Measurements from ENCODE around the gene CYP27B1. TPM values are rescaled to one million over a fixed set of nuclear protein-coding genes. Genes with fewer than 3 reads are reported as not detected.

The CYP27B1 gene
- total RNA-seq, 8 experiments from 2014 or later = 0.76 to 3.5 (median 1.6) TPM

GRCh38 chr12:57759360-57759980 lies 7.4 kb downstream of the CYP27B1 start:
- WGBS, 10 experiments = 0 to 100% (median 33%) methylated on average over 1 to 3 of the region's 3 CpGs; no CpG with 5 or more reads in 1 of the 10 experiments
- ATAC-seq (replicated peaks in 6 of 8) = peak in 1 of 8 experiments; percentile 9
- in situ Hi-C loops (cut with MboI; ENCODE audit: low pct_unique_long_range_greater_than_20kb in 2 of 9, low sequenced_read_pairs in 9 of 9, unreplicated experiment in 9 of 9) = no loop called here
- H3K27ac ChIP-seq = no peak overlapping the region
- no peak overlapping the region for H3K4me3 ChIP-seq
- H3K4me1 ChIP-seq (replicated peaks in 1 of 2) = peaks cover 4 to 6% of the 10 kb centered on the region in 2 donors

GRCh38 chr12:57758552-57759359 lies 8.1 kb downstream of the CYP27B1 start:
- in situ Hi-C loops (cut with MboI; ENCODE audit: low pct_unique_long_range_greater_than_20kb in 2 of 9, low sequenced_read_pairs in 9 of 9, unreplicated experiment in 9 of 9) = no loop called here
- no peak for ATAC-seq (replicated peaks in 6 of 8)
- 59 to 100% (median 91%) methylated on average over 1 to 16 of the region's 25 CpGs; no CpG with 5 or more reads in 5 of the 10 experiments for WGBS, 10 experiments
- no peak overlapping the region for H3K27ac ChIP-seq
- peaks cover 11 to 13% of the 10 kb centered on the region in 2 donors for H3K4me1 ChIP-seq (replicated peaks in 1 of 2)
- no peak overlapping the region for H3K4me3 ChIP-seq

GRCh38 chr12:57757771-57758170 lies 9.1 kb downstream of the CYP27B1 start:
- Histone ChIP-seq H3K4me3 (no peak overlapping the region), H3K27ac (no peak overlapping the region), H3K4me1 (replicated peaks in 1 of 2) (peaks cover 19% of the 10 kb centered on the region in 2 donors)
- in situ Hi-C loops (cut with MboI; ENCODE audit: low pct_unique_long_range_greater_than_20kb in 2 of 9, low sequenced_read_pairs in 9 of 9, unreplicated experiment in 9 of 9) = no loop called here
- WGBS, 10 experiments = 57 to 100% (median 94%) methylated on average over 1 to 4 of the region's 4 CpGs; no CpG with 5 or more reads in 3 of the 10 experiments
- no peak for ATAC-seq (replicated peaks in 6 of 8)

GRCh38 chr12:57756406-57757341 lies 10.2 kb downstream of the CYP27B1 start:
- peak overlapping the region; percentile 84 to 98 (median 89) for H3K4me3 ChIP-seq
- in situ Hi-C loops (cut with MboI; ENCODE audit: low pct_unique_long_range_greater_than_20kb in 2 of 9, low sequenced_read_pairs in 9 of 9, unreplicated experiment in 9 of 9) = no loop called here
- no peak for ATAC-seq (replicated peaks in 6 of 8)
- peaks cover 21% of the 10 kb centered on the region in 2 donors for H3K4me1 ChIP-seq (replicated peaks in 1 of 2)
- WGBS, 10 experiments = 8 to 100% (median 45%) methylated on average over 2 to 13 of the region's 22 CpGs; no CpG with 5 or more reads in 1 of the 10 experiments
- no peak overlapping the region for H3K27ac ChIP-seq

GRCh38 chr12:57755454-57756372 lies 11.2 kb downstream of the CYP27B1 start:
- Histone ChIP-seq H3K27ac (peak overlapping the region; percentile 77 to 87), H3K4me3 (peak overlapping the region; percentile 84 to 98 (median 89)), H3K4me1 (replicated peaks in 1 of 2) (peaks cover 24 to 25% of the 10 kb centered on the region in 2 donors)
- 0% methylated on average over 1 to 4 of the region's 76 CpGs; no CpG with 5 or more reads in 6 of the 10 experiments for WGBS, 10 experiments
- in situ Hi-C loops (cut with MboI; ENCODE audit: low pct_unique_long_range_greater_than_20kb in 2 of 9, low sequenced_read_pairs in 9 of 9, unreplicated experiment in 9 of 9) = no loop called here
- ATAC-seq (replicated peaks in 6 of 8) = peak in 5 of 8 experiments; percentile 0 to 3 (median 1)

- Histone ChIP-seq H3K4me3 (peak overlapping the region; percentile 84 to 98 (median 89)), H3K27ac (peak overlapping the region; percentile 77 to 87), H3K4me1 (replicated peaks in 1 of 2) (peaks cover 27% of the 10 kb centered on the region in 2 donors)
- in situ Hi-C loops (cut with MboI; ENCODE audit: low pct_unique_long_range_greater_than_20kb in 2 of 9, low sequenced_read_pairs in 9 of 9, unreplicated experiment in 9 of 9) = no loop called here
- ATAC-seq (replicated peaks in 6 of 8) = peak in 1 of 8 experiments; percentile 0
- no CpG with 5 or more reads among the region's 34 CpGs for WGBS, 10 experiments
These were observed 11.8 kb downstream of the CYP27B1 start for GRCh38 chr12:57755194-57755453.

- H3K4me1 ChIP-seq (replicated peaks in 1 of 2) = peaks cover 27% of the 10 kb centered on the region in 2 donors
- in situ Hi-C loops (cut with MboI; ENCODE audit: low pct_unique_long_range_greater_than_20kb in 2 of 9, low sequenced_read_pairs in 9 of 9, unreplicated experiment in 9 of 9) = no loop called here
- peak within 1 kb of the TSS; percentile 77 to 87 for H3K27ac ChIP-seq
- peak within 1 kb of the TSS; percentile 84 to 98 (median 89) for H3K4me3 ChIP-seq
- 0 to 67% (median 8%) methylated on average over 1 to 3 of the region's 41 CpGs; no CpG with 5 or more reads in 3 of the 10 experiments for WGBS, 10 experiments
- peak in 6 of 8 experiments; percentile 11 to 51 (median 39) for ATAC-seq (replicated peaks in 6 of 8)
These were observed 12.3 kb downstream of the CYP27B1 start, which contains the start of gene MARCHF9 for GRCh38 chr12:57754411-57755193. TSS of gene MARCHF9 (plus strand) at chr12:57755103. CDS start at chr12:57755529, 426 bp downstream.

GRCh38 chr12:57753756-57754337 lies 13.0 kb downstream of the CYP27B1 start:
- whole genome bisulfite sequencing, 10 experiments = 0 to 43% (median 0%) methylated on average over 1 of the region's 1 CpG; no CpG with 5 or more reads in 3 of the 10 experiments

GRCh38 chr12:57752668-57753000 lies 14.2 kb downstream of the CYP27B1 start:
- in situ Hi-C loops (cut with MboI; ENCODE audit: low pct_unique_long_range_greater_than_20kb in 2 of 9, low sequenced_read_pairs in 9 of 9, unreplicated experiment in 9 of 9) = no loop called here
- ATAC-seq (replicated peaks in 6 of 8) = no peak
- Histone ChIP-seq H3K4me3 (peak overlapping the region in 4 of 5 donors; percentile 9 to 22 (median 14)), H3K4me1 (replicated peaks in 1 of 2) (peaks cover 27% of the 10 kb centered on the region in 2 donors), H3K27ac (peak overlapping the region in 1 of 2 donors; percentile 48)
- 0 to 40% (median 1%) methylated on average over 1 to 5 of the region's 5 CpGs; no CpG with 5 or more reads in 2 of the 10 experiments for WGBS, 10 experiments

More at GRCh38 chr12:57753756-57754337, 13.0 kb downstream of the CYP27B1 start:
- Histone ChIP-seq H3K4me1 (replicated peaks in 1 of 2) (peaks cover 27% of the 10 kb centered on the region in 2 donors), H3K4me3 (peak overlapping the region in 4 of 5 donors; percentile 84 to 98 (median 88)), H3K27ac (no peak overlapping the region)
- no peak for ATAC-seq (replicated peaks in 6 of 8)
- in situ Hi-C loops (cut with MboI; ENCODE audit: low pct_unique_long_range_greater_than_20kb in 2 of 9, low sequenced_read_pairs in 9 of 9, unreplicated experiment in 9 of 9) = no loop called here

- peak within 1 kb of the TSS; percentile 60 to 80 (median 69) for H3K4me3 ChIP-seq
- peak; percentile 77 to 83 (median 80) for ATAC-seq (replicated peaks in 6 of 8)
- in situ Hi-C loops (cut with MboI; ENCODE audit: low pct_unique_long_range_greater_than_20kb in 2 of 9, low sequenced_read_pairs in 9 of 9, unreplicated experiment in 9 of 9) = no loop called here
- H3K27ac ChIP-seq = peak within 1 kb of the TSS; percentile 86 to 93
- H3K4me1 ChIP-seq (replicated peaks in 1 of 2) = peaks cover 27% of the 10 kb centered on the region in 2 donors
- 0% methylated on average over 1 to 10 of the region's 58 CpGs; no CpG with 5 or more reads in 5 of the 10 experiments for WGBS, 10 experiments
These were observed 14.8 kb downstream of the CYP27B1 start, which contains the start of gene CDK4 for GRCh38 chr12:57751788-57752667. TSS of gene CDK4 (minus strand) at chr12:57752310. CDS start at chr12:57751717, 593 bp downstream.

All from motor neuron (in vitro differentiated cells).